ENCODE data around the gene FARS2.

Gene FARS2

DNA sequence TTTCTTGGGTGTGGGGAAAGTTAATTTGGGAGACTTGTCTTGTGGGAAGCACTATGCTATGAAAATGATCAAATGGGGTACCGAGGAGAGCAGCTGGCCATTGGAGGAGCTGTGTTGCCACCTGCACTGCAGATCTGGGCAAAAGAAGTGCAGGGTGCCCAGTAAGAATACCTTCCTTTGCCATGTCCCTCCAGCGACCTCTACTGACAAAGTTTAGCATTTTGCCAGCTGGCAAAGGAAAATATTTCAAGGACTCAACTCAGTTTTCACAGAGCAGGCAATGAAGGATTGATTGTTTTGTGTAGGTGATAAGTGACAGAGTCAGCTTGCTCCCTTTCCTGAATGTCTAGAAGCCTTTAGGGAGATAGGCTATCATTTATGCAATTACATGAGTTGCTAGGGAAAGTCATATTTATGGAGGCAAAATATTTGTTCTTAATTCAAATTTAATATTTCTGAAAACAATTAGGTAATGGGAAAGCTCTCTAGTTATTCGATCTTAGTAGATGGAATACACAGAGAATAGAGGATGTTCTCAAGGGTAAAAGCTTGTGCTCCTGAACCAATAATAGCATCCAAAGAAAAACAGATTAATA lies 118.4 kb downstream of the FARS2 start:
- DNase-seq (ENCODE audit: low read depth), result no peak

DNA sequence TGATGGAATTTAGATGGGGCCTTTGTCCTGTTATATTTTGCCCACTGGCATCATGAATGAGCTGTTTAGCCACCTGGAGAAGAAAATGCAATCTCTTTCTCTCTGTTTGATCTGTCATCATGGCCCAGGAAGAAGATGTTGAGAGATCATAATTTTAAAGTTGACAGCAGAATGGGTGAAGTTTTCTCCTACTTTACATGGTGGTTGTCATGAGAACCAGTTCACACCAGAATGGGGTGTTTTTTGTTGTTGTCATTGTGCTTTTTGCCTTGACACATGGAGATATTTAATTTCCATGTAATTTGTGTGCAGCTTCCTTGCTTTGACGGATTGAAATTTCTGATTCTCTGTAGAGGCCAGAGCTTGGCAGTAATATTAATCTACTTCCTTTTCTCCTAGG lies 122.5 kb downstream of the FARS2 start:
- DNase-seq (ENCODE audit: low read depth), result no peak

DNA sequence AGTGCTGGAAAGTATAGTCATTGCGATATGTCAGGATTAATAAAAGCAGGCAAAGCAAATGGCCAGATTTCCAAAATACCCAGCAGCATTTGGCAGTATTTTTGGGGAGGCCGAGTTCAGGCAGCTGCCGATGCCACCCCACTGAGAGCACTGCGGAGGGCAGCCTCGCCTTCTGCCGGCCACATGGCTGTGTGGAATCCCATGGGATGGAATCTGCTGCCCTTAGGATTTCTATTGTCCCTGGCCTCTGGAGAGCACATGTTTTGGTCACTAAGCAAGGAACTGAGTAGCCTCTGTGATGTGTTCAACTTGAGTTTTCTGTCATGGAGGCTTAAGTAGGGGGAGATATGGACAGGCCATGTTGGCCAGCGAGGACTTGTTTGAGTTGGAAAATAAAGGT lies 123.0 kb downstream of the FARS2 start:
- no peak for DNase-seq (ENCODE audit: low read depth)

DNA sequence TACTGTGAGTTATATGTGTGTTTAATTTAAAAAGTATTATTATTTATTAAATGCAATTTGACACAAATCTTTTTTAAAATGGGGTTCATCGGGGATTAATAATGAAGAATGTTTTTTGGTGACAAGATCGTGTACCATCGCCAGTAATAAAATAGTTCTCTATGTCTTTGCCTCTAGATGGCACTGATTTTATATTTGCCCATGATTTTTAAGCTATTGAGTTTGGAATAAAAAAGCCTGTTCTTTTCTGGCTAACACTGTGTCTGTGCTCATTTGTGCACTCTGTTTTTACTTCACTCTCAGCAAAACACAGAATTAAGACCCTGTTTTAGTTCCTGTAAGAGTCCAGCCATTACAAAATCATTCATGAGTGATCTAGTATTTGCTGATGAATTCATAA lies 127.0 kb downstream of the FARS2 start:
- DNase-seq (ENCODE audit: low read depth), result no peak

DNA sequence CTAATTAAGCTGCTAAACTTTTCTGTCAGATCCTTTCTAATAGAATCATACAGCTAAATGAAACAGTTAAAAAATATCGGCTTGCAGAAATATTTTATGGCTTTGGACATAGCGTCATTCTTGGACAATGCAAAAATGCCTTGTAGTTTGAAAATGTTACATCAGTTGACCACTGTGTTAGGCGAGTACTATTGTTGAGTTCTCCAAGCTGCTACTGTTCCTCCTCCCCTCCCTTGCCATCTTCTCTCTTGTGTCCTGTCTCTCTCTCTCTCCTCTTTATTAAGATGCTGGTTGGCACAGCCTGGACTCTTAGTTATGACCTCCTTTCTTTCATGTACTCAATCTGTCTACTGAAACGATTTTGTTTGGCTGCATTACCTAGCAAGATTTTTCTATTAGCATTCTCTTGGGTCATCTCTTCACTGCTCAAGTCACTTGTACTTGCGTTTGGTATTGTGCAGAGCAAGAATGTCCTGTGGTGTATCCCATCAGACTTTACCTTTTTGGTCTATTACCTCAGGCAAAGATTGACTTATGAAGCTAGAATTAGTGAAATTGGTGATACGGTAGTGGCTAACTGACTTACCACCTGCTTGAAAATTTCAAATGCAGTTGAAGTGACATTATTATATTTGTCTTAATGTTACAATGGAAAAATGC lies 127.9 kb downstream of the FARS2 start:
- no peak for DNase-seq (ENCODE audit: low read depth)

DNA sequence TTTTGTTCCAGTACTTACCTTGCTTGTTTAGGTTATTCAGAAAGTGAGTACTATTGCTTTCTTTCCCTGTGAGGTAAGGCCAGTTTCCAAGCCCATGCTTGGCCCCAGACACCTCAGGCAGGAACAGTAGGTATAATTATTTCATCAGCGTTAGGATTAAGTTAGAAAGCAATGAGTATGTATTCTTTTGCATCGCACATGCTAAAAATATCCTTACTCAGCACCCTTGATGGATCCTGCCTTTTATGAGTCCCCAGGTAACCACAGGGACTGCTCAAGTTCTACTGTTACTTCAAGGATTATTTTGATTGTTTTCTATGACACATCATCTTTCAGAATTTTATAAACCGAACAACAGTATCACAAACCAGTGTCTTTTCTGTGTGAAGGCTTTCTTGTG lies 128.9 kb downstream of the FARS2 start:
- no peak for DNase-seq (ENCODE audit: low read depth)

DNA sequence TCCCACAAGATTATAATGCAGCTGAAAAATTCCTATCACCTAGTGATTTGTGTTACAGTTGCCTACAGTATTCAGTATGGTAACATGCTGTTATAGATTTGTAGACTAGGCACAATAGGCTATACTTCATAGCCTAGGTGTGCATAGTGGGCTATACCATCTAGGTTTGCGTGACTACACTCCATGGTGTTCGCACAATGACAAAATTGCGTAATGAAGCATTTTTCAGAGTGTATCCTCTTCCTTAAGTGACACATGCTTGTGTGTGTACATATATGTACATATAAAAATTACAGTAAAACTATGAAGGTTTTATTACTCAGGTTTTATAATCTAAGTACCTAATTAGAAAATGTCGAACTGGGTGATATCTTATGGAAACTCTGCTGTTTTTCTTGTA lies 133.0 kb downstream of the FARS2 start:
- no peak for DNase-seq (ENCODE audit: low read depth)

DNA sequence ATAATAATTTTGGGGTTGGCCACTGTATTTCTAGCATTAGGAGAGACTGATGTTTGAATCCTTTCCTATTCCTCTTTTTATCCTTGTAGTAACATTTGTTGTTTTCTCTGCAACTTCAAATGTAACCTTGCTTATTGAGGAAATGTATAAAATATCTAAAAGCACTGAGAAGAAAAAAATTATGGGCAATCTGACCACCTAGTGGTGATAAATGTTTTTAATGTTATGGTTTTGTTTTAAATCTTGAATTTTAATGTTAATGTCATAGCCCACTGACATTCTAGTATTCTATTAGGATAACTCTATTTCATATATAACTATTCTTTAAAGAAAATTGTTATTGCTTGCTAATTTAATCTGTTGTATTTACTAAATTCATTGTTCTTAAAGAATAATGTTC lies 134.4 kb downstream of the FARS2 start:
- no peak for DNase-seq (ENCODE audit: low read depth)

DNA sequence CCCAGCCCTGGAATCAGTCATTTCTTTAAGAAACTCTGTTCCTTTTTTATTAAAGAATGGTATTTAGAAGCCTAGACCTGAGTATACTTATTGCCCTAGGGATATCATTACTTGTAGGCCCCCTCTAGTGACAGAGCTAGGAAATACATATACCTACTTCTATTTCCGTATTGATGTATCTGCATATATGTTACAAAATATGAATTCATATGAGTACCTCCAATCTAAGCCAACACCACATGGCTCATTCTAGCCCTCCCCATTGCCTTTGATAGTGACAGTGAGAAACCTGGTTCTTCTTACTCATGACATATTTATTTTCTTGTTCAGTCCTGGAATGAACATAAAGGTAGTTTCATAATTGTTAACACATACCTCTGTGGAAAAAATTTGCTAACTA lies 137.2 kb downstream of the FARS2 start:
- no peak for DNase-seq (ENCODE audit: low read depth)

DNA sequence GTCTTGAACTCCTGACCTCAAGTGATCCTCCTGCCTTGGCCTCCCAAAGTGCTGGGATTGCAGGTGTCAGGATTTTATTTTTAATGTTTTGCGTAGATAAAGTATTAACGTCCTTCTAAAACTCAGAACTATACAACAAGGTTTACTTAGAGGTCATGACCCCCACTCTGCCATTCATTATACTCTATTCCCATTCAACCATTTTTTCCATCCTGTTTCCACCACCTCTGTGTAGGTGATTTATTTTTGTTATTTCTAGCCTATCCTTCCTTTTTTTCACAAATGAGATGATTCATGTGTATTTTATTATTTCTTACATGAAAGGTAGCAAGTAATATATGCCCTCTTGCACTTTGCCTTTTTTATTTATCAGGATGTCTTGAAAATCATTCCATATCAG lies 138.1 kb downstream of the FARS2 start:
- DNase-seq (ENCODE audit: low read depth), result no peak

DNA sequence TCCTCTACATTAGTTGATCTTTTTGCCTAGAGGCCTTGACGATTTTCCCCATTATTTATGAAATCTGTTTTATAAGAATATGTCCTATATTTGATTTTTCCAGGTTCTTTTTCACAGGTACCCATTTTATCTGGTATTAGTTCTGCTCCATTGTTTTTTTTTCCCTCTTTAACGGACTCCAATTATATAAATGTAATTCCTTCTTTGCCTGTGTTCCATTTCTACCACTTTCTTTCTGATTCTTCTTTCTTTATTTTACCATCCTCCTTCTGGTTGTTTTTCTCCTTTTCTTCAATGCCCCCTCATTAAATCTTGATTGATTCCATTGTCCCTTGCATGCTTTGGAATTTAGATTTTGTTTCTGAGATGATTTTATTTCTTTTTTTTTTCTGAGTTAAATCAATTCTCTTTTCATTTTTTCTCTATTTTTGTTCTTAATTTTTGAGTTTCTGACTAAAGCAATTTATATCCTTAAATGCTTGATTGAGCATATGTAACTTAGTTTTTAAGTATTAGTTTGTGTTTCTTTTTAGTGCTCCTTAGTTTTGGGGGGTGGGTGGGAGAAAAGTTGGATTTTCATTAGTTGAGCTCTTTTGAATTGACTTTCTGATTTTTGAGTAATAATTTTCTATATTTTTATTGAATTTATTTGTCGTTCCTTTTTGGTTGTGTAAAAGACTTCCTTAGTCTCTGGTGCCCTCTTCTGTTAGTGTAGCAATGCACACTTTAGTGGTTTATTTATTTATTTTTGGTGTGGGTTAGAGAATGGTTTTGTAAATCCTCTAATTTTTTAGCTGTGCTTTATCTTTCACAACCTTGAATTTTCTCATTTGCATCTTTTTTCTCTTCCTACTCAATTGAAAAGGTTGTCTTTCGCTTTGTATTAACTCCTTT lies 140.8 kb downstream of the FARS2 start:
- DNase-seq (ENCODE audit: low read depth), result no peak

DNA sequence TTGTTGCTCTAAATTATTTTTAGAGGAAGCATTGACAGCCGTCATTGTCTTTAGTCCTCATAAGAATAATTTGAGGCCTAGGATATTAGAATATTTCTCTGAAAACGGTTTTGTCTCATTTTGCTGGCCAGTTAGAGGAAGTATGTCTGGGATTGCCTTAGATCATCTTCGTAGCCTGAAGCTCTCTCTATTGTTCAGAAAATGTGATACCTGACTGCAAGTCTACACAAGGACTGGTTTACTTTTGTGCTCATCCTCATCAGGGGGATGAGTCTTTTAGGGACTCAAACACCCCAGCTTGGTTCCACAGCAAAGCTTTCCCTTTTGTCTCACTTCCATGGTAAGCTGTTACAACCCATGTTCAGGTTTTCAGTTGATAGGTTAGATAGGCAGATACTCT lies 141.8 kb downstream of the FARS2 start:
- no peak for DNase-seq (ENCODE audit: low read depth)

DNA sequence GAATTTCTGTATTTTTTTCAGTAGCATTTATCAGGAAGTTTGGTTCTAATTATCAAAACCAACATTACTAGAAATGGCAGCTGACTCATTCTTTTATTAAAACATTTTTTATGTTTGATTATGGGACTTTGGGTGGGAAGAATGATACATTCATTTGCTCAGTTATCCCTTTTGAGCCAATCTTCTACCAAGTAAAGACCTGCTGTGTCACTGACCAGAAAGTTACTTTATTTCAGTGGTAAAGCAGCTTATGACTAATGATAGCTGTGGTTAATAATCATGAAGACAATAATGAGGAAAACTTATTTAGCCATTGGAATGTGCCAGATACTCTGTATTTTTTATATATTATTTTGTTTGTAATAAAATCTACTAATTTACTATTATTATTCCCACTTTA lies 142.3 kb downstream of the FARS2 start:
- no peak for DNase-seq (ENCODE audit: low read depth)

DNA sequence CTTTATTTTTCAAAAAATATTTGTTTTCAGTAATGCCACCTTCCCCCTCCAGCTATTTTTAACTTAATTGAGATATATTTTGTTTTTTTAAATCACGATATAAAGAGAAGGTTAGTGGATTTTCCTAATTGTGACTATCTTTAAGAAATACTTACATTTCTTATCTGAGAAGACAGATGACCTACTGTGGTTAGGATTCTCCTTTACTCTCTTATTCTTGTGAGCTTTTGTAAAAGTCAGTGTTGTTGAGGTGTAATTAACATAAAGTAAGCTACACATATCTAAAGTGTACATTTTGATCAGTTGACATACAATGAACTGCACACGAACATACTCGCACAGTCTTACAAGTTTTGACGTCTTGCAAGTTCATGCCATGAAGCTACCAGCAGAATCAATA lies 144.7 kb downstream of the FARS2 start:
- no peak for DNase-seq (ENCODE audit: low read depth)

DNA sequence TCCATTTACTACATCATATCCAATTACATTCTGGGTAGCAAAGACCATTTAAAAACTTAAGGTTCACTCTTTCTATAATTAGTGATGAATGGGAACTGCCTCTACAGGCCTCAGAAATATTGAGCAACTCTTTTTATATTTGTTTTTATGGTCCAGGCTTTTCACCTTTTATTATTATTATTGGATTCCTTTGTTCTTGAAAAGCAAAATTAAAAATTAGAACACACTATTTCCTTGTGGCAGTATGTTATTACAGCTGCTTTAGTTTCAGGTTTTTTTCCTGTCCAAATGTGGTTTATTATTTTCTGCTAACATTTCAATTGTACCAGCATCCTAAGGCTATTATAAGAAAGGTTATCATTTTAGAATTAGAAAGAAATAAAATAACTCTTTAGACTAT lies 150.1 kb downstream of the FARS2 start:
- no peak for DNase-seq (ENCODE audit: low read depth)

DNA sequence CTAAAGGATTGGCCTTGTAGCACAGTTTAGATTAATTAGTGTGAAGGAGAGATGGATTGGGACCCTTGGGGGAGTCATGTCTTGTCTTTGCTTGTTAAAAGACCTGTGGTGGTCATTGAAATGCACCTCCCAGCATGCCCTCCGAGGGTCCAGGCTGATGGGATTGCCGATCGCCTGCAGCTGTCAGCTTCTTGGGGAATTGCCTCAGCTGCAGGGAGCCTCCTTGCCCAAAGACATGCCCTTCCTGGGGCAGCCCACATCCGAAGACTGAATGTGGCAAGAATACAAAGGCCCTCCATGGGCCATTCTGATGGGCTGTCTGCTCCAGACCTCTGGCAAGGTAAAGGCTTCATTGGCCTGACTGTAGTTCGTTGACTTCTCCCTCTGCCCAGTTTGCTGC lies 150.7 kb downstream of the FARS2 start:
- DNase-seq (ENCODE audit: low read depth), result no peak

DNA sequence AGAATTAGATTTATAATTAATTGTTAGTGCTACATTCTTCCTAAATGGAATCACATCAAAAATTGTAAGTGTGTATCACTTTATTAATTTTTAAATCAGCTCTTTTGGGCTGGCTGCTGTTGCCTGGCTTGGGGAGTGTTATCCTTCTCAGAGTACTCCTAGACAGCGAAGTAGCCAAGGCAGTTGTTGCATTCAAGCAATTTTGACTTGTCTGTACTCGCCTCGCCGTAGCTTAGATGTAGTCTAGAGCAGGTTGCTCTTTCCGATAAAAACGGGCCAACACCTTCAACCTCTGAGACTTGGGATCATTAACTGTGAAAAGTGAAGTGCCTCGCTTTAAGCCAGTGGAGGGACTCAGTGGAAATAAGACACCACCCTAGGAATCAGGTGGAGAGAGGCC lies 151.3 kb downstream of the FARS2 start:
- no peak for DNase-seq (ENCODE audit: low read depth)

DNA sequence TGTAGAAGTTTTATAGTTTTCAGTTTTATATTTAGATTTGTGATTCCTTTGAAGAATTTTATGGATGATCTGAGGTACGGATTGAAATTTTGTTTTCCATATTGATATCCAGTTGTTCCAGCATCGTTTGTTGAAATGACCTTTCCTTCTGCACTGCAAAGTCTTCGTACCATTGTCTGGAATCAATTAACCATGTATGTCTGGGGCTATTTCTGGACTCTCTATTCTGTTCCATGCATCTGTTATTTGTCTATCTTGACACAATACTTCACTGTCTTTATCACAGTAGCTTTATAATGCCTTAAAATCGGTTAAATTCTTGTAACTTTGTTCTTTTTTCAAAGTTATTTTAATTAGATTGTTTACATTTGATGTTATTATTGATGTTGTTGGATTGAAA lies 154.9 kb downstream of the FARS2 start:
- DNase-seq (ENCODE audit: low read depth), result no peak

DNA sequence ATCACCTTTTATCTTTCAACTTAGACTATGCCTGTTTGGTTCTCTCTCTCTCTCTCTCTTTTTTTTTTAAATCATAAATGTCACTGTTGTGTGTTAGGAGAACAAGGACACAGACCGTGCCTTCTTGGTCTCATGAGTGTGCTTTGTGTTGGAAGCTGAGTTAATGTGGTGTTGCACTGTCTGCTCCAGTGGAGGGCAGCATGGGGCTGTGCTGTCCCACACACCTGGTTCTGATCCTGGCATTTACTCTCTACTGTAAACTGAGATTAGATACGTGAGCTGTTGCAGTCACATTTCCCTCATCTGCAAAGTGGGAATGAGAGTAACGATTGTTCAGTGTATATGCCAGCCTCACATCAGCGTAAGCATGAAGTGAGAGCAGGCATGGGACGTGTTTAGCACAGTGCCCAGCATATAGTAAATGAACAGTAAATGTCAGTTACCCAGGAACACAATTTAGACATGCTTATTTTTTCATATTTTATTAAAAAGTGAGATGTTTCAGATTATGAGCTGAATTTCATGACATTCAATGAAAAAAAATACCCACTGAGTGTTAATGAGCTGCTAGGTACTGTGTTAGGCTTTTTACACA lies 161.1 kb downstream of the FARS2 start:
- DNase-seq (ENCODE audit: low read depth), result no peak

DNA sequence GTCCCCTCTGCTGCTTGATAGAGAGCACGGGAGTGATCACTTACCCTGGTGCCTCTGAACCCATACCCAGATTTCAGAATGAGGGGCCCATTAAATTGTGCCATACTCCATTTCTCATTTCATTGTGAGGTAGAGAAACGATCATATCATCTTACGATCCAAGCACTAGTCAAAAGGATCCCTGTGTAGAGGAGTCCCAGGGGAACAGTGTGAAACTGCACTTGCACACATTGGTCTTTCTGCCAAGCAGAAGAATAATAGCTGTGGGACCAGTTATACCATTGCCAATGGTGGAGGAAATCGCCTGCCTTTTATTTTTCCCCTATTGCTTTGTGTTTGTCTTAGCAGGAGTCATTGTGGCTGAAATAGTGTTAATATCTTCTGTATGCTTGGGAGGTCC lies 161.9 kb downstream of the FARS2 start:
- DNase-seq (ENCODE audit: low read depth), result no peak

DNA sequence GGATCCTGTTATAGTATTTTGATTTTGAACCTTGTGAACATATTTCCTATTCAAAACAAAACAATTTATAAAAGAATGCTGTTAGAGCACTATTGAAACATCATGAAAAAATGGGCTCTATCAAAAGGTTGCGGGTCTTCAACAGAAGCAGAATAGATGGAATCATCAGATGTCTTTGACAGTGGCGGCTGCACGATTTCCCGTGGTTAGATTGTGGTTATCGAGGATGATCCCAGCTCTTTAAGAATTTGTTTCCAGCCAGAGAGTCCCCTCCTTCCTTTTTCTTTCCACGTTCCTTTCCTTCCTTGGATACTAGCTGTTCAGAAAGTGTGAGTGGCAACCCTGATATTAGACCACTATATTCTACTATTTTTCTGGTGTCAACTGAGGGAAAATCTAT lies 163.4 kb downstream of the FARS2 start:
- no peak for DNase-seq (ENCODE audit: low read depth)

DNA sequence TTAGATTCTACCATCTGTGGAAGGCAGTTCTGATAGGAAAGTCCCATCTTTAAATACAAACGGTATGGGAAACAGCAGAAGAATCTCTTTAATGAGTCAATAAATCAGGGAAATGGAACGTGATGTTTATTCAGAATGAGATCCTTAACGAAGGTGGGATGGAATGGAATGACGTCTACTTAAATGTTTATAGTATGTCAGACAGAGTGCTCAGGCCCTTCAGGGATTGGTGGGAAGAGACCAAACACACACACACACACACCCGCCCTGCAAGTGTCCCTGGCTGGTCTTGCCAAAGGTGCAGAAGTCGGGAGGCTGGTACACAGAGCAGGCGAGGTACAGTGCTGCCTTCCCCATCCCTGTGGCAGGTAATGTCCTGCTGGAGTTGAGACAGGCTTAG lies 164.0 kb downstream of the FARS2 start:
- no peak for DNase-seq (ENCODE audit: low read depth)

DNA sequence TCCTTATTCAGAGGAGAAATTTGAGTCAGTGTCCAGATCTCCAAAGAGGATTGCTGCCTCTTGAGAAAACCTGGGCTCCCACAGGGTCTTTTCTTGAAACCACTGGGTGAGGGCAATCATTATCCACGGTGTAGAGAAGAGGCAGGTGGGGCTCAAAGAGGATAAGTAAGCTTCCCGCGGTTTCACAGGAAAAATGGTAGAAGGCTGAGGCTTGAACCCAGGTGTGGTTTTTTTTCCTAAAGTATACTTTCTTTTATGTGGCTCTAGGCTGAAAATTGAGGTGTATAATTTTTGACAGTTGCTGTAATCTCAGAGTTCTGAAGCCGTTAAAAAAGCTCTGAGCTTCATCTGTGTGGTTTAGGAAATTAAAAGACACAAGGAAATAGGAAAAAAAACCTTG lies 164.5 kb downstream of the FARS2 start:
- DNase-seq (ENCODE audit: low read depth), result no peak
